ENCODE data around the gene FOCAD. TPM values are rescaled to one million over a fixed set of nuclear protein-coding genes. Genes with fewer than 3 reads are reported as not detected.
A peak's percentile ranks its signal among the peaks of the same experiment; 100 is the strongest.

Gene FOCAD
- total RNA-seq, 1 donor, result 93.7 TPM

DNA sequence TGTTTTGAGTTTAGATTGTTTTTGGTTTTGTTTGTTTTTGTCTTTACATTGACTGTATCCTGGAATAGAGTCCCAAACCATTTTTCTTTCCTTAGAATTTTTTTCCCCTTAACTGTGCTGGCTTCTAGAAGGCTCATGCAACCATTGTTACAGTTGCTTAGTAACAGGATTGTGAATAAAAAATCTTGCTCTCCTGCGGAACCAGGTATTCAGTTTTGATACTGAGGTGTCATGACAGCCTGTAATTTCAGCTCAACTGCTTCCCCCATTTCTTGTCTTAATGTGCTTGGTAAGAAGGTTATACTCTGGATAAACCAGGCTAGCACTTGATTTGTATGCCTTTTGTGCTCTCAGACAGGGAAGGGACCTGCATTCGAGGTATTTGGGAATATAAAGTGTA is 42.1 kb downstream of the FOCAD start:
- TF ChIP-seq, protein P1, sequence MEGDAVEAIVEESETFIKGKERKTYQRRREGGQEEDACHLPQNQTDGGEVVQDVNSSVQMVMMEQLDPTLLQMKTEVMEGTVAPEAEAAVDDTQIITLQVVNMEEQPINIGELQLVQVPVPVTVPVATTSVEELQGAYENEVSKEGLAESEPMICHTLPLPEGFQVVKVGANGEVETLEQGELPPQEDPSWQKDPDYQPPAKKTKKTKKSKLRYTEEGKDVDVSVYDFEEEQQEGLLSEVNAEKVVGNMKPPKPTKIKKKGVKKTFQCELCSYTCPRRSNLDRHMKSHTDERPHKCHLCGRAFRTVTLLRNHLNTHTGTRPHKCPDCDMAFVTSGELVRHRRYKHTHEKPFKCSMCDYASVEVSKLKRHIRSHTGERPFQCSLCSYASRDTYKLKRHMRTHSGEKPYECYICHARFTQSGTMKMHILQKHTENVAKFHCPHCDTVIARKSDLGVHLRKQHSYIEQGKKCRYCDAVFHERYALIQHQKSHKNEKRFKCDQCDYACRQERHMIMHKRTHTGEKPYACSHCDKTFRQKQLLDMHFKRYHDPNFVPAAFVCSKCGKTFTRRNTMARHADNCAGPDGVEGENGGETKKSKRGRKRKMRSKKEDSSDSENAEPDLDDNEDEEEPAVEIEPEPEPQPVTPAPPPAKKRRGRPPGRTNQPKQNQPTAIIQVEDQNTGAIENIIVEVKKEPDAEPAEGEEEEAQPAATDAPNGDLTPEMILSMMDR (IDR thresholded peaks at IDR 0.05; ENCODE audit: insufficient read depth, low read depth, low read length), result no peak
- H3K4me3 ChIP-seq (ENCODE audit: low read depth, low read length), result no peak overlapping the region
- DNase-seq (ENCODE audit: low read depth), result no peak

DNA sequence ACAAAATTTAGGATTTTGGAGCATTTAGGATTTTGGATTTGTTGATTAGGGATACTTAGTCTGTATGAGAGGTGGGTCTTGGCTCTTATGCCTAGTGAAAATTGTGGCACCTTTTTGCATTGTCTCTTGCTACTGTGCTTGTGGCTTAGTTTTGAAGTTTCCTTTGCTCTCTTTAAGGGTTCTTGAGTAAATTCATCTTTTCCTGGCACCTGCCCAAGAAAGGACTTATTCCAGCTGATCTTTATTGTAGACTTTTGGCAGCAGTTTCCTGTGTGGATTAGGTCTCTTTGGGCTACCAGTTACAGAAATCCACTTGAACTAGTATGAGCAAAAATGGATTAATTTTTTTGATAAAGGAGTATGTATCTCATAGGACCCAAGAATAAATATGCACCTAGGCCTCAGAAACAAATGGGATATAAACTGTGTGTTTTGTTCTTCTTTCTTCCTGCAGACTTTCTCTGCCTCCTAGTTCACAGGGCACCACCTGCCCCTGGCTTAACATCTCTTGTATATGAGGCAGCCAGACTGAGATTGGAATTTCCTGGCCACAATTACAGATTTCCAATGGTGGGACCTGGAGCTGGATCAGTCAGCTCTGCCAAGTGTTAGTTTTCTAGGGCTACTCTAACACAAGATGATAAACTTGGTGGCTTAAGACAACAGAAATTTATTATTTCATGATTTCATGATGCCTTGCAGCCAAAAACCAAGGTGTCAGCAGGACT is 44.6 kb downstream of the FOCAD start:
- peak; percentile 64 for DNase-seq (ENCODE audit: low read depth)
- TF ChIP-seq, protein P1 (IDR thresholded peaks at IDR 0.05; ENCODE audit: insufficient read depth, low read depth, low read length), result no peak
- H3K4me3 ChIP-seq (ENCODE audit: low read depth, low read length), result no peak overlapping the region

- TF ChIP-seq, protein P1 (IDR thresholded peaks at IDR 0.05; ENCODE audit: insufficient read depth, low read depth, low read length), result no peak
- no peak overlapping the region for H3K4me3 ChIP-seq (ENCODE audit: low read depth, low read length)
- DNase-seq (ENCODE audit: low read depth), result no peak
Measured at GRCh38 chr9:20729523-20729922, 45.5 kb downstream of the FOCAD start.

- TF ChIP-seq, protein P1 (IDR thresholded peaks at IDR 0.05; ENCODE audit: insufficient read depth, low read depth, low read length), result no peak
- H3K4me3 ChIP-seq (ENCODE audit: low read depth, low read length), result no peak overlapping the region
- DNase-seq (ENCODE audit: low read depth), result peak; percentile 61
Measured at GRCh38 chr9:20732118-20732517, 48.1 kb downstream of the FOCAD start.

GRCh38 chr9:20734275-20734674 is 50.2 kb downstream of the FOCAD start:
- no peak overlapping the region for H3K4me3 ChIP-seq (ENCODE audit: low read depth, low read length)
- no peak for DNase-seq (ENCODE audit: low read depth)
- TF ChIP-seq, protein P1 (IDR thresholded peaks at IDR 0.05; ENCODE audit: insufficient read depth, low read depth, low read length), result no peak

- TF ChIP-seq, protein P1 (IDR thresholded peaks at IDR 0.05; ENCODE audit: insufficient read depth, low read depth, low read length), result no peak
- no peak for DNase-seq (ENCODE audit: low read depth)
- H3K4me3 ChIP-seq (ENCODE audit: low read depth, low read length), result no peak overlapping the region
Measured at GRCh38 chr9:20740304-20740703, 56.2 kb downstream of the FOCAD start.
